Muscle of leg (tissue), 11 donors: Measurements from ENCODE around the gene VPS50. TPM values are rescaled to one million over a fixed set of nuclear protein-coding genes. Genes with fewer than 3 reads are reported as not detected.
"Not testable (repeated sequence)": the region's sequence is repeated elsewhere in the genome, so short reads cannot be mapped to it uniquely, and the experiment has no call there.

ENCODE experiments used
- DNase-seq: peaks from one replicate; pipeline ENCODE4 v3.0.0; 2013
- H3K27ac ChIP-seq: one replicate; pipeline ENCODE4 v1.5.1; 2013; ENCODE audit warnings: mild to moderate bottlenecking, low read length, control low read depth
- H3K27me3 ChIP-seq: one replicate; pipeline ENCODE4 v1.6.1; 2013; ENCODE audit warnings: low read length; ENCODE audit not compliant: control insufficient read depth, insufficient read depth
- H3K36me3 ChIP-seq: one replicate; pipeline ENCODE4 v1.6.1; 2013; ENCODE audit warnings: low read length; ENCODE audit not compliant: control insufficient read depth, insufficient read depth
- H3K4me1 ChIP-seq: one replicate; pipeline ENCODE4 v1.6.1; 2013; ENCODE audit warnings: low read length; ENCODE audit not compliant: control insufficient read depth, insufficient read depth
- H3K4me3 ChIP-seq: one replicate; pipeline ENCODE4 v1.5.1; 2013; ENCODE audit warnings: low read length, control low read depth
- H3K9me3 ChIP-seq: replicated peaks from 2 replicates; pipeline ENCODE4 v1.6.1; 2013; ENCODE audit warnings: low read depth, low read length; ENCODE audit not compliant: control insufficient read depth
- WGBS: methylation state at CpG from one replicate; pipeline ENCODE4 v1.1.5; 2013; ENCODE audit warnings: missing lambda C conversion rate; ENCODE audit not compliant: insufficient coverage; 5-methylcytosine and 5-hydroxymethylcytosine counted together
- polyA plus RNA-seq, 8 donors: library from polyadenylated mRNA; unstranded; fragments of 120-200 nt; gene quantifications; one replicate each; pipeline versions ENCODE4 v1.2.1 to v1.2.3, GENCODE V29; 2013; ENCODE audit warnings: inconsistent platforms in 1 of 8, low replicate concordance in 1 of 8; ENCODE audit not compliant: insufficient read length in 8 of 8, insufficient read depth in 1 of 8
- total RNA-seq: library from RNA; stranded (reverse); fragments of 120-200 nt; gene quantifications from one replicate; pipeline ENCODE4 v1.2.4, GENCODE V29; 2013

The VPS50 gene
- total and polyA plus RNA-seq, 9 donors, result 12.7 to 25.5 (median 17.1) TPM

DNA sequence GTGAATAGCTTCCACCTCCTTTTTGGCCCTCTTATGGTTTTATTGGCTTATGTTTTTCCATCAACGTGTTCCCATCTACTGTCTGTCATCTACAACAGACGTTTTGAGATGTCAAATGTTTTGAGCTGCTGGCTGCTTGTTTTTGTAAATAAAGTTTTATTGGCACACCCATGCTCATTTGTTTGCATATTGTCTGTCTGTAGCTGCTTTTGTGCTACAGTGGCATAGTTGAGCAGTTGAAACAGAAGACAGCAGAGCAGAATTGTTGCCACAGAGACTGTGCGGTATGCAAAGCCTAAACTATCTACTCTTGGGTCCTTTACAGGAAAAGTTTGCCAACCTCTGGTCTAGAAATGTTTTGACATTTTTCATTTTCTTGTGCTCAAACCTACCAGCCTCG lies 88.7 kb downstream of the VPS50 start:
- Histone ChIP-seq H3K36me3 (peaks cover 6% of the 10 kb centered on the region), H3K4me3 (no peak overlapping the region), H3K27ac (no peak overlapping the region), H3K9me3 (no peaks in the 10 kb centered on the region), H3K27me3 (no peaks in the 10 kb centered on the region), H3K4me1 (no peaks in the 10 kb centered on the region)
- DNase-seq, result no peak
- WGBS, result 100% methylated on average over 1 of the region's 4 CpGs

DNA sequence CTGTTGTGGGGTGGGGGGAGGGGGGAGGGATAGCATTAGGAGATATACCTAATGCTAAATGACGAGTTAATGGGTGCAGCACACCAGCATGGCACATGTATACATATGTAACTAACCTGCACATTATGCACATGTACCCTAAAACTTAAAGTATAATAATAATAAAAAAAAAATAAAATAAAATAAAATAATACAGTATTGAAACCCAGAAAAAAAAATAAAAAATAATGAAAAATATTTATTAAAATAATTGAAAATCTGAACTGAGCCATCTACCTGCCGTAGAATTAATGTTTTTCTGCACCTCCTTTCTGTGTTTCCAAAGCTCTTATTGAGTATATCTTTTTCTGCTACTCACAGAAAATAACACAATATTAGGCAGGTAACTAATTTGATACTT lies 94.1 kb downstream of the VPS50 start:
- not testable (repeated sequence) for H3K4me3 ChIP-seq, H3K27me3 ChIP-seq, H3K27ac ChIP-seq, DNase-seq, H3K4me1 ChIP-seq, H3K9me3 ChIP-seq, H3K36me3 ChIP-seq
- WGBS, result no CpG with 5 or more reads among the region's 2 CpGs

DNA sequence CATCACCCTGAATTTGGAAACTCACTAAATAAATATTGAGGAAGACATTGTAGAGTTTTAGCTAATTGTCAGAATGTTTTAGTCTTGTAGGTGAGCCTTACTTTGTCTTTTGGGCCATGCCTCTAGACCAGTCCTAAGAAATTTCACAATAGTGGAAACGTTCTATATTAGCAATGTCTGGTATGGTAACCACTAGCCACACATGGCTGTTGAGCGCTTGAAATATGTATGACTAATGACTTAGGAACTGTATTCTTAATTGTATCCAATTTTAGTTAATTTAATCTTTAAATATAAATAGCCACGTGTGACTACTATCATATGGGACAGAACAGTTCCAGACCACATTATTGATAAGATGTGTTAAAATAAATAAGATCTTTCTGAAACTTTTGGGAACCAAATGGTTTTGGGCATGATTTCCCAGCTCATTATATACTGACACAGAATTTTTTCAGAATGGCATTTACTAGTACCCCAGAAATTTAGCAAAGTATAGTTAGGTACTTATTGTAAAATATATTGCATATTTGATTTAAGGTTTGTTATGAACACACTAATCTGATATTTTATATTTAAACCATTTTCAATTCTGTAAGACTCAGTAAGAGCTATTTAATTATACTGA lies 95.0 kb downstream of the VPS50 start:
- no peaks in the 10 kb centered on the region for H3K4me1 ChIP-seq
- no peaks in the 10 kb centered on the region for H3K9me3 ChIP-seq
- no peak for DNase-seq
- no CpG with 5 or more reads among the region's 3 CpGs for WGBS
- H3K27me3 ChIP-seq, result no peaks in the 10 kb centered on the region
- H3K4me3 ChIP-seq, result no peak overlapping the region
- H3K27ac ChIP-seq, result no peak overlapping the region
- H3K36me3 ChIP-seq, result no peaks in the 10 kb centered on the region

DNA sequence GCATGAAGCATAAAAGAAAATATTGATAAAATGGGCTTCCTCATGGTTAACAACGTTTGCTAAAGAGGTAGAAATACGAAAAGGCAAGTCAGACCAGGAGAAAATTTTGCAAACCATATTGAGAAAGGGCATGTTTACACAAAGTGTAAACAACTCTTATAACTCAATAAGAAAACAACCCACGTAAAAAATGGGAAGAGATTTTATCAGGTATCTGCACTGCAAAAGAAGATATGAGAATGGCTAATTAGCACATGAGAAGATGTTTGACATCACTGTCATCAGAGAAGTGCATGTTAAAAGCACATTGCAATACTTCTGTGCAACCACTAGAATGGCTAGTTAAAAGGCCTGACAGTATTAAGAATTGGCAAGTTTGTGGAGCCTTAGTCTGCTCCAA lies 99.5 kb downstream of the VPS50 start:
- Histone ChIP-seq H3K27me3 (no peaks in the 10 kb centered on the region), H3K9me3 (no peaks in the 10 kb centered on the region), H3K36me3 (no peaks in the 10 kb centered on the region), H3K27ac (no peak overlapping the region), H3K4me1 (no peaks in the 10 kb centered on the region), H3K4me3 (no peak overlapping the region)
- no CpG with 5 or more reads among the region's 3 CpGs for WGBS
- no peak for DNase-seq

DNA sequence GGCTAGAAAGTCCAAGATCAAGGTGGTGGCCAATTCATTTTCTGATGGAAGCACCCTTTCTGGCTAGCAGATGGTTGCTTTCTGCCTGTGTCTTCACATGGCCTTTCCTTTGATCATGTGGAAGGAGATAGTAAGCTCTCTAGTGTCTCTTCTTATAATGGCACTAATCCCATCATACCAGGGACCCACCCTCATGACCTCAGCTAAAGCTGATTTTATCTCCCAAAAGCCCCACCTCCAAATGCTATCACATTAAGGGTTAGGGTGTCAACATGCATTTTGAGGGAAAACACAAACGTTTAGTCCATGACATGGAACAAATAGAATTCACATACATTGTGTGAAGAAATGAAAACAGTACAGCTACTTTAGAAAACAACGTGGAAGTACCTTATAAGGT lies 100.0 kb downstream of the VPS50 start:
- Histone ChIP-seq H3K4me3 (no peak overlapping the region), H3K36me3 (no peaks in the 10 kb centered on the region), H3K4me1 (no peaks in the 10 kb centered on the region), H3K9me3 (no peaks in the 10 kb centered on the region), H3K27ac (no peak overlapping the region), H3K27me3 (no peaks in the 10 kb centered on the region)
- WGBS, result no CpG with 5 or more reads among the region's 2 CpGs
- no peak for DNase-seq

DNA sequence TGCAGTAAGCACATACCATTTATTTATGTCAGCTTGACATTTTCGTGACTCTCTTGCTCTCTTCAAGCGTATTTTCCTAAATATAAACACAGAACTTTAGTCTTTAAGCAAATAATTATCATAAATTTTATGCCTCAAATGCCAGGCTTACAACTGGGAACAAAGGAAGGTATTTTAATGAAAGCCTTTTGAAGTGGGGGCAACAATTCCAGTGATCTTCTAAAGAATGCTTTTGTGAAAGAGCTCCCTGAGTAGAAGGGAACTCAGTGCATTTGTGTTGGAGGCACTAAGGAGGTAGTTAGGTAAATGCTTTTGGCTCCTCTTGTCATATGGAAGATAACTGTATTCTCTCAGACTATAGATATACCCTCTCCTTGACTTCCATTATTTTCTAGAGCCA lies 104.9 kb downstream of the VPS50 start:
- H3K9me3 ChIP-seq, result no peaks in the 10 kb centered on the region
- H3K27me3 ChIP-seq, result no peaks in the 10 kb centered on the region
- WGBS, result no CpG with 5 or more reads among the region's 2 CpGs
- H3K27ac ChIP-seq, result no peak overlapping the region
- H3K36me3 ChIP-seq, result peaks cover 9% of the 10 kb centered on the region
- DNase-seq, result no peak
- no peaks in the 10 kb centered on the region for H3K4me1 ChIP-seq
- H3K4me3 ChIP-seq, result no peak overlapping the region

DNA sequence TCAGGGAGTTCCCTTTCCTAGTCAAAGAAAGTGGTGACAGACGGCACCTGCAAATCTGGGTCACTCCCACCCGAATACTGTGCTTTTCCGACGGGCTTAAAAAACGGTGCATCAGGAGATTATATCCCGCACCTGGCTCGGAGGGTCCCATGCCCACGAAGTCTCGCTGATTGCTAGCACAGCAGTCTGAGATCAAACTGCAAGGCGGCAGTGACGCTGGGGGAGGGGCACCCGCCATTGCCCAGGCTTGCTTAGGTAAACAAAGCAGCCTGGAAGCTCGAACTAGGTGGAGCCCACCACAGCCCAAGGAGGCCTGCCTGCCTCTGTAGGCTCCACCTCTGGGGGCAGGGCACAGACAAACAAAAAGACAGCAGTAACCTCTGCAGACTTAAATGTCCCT lies 110.0 kb downstream of the VPS50 start:
- H3K4me3 ChIP-seq, H3K27ac ChIP-seq, DNase-seq, H3K9me3 ChIP-seq, H3K36me3 ChIP-seq, H3K4me1 ChIP-seq, H3K27me3 ChIP-seq: not testable (repeated sequence)
- WGBS, result 96% methylated on average over 8 of the region's 13 CpGs

DNA sequence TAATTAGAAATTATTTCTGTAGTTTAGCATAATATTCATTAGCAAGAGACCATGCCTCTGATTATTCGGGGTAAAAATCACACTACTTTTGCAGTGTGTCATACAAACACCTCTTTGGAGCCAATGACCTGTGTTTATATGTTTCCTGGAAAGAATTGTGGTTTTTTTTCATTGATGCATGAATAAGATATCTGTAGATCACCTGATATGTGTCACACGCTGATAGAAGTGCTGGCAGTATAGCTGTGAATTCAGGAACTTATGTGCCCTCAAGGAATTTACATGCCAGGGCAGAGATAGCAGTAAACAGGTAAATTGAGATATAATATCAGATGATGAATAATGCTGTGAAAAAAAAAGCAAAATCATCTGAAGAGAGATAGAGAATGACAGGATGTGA lies 118.2 kb downstream of the VPS50 start:
- Histone ChIP-seq H3K4me1 (no peaks in the 10 kb centered on the region), H3K36me3 (peaks cover 9% of the 10 kb centered on the region), H3K27me3 (no peaks in the 10 kb centered on the region), H3K4me3 (no peak overlapping the region), H3K9me3 (no peaks in the 10 kb centered on the region), H3K27ac (no peak overlapping the region)
- 100% methylated on average over 1 of the region's 2 CpGs for WGBS
- DNase-seq, result no peak

DNA sequence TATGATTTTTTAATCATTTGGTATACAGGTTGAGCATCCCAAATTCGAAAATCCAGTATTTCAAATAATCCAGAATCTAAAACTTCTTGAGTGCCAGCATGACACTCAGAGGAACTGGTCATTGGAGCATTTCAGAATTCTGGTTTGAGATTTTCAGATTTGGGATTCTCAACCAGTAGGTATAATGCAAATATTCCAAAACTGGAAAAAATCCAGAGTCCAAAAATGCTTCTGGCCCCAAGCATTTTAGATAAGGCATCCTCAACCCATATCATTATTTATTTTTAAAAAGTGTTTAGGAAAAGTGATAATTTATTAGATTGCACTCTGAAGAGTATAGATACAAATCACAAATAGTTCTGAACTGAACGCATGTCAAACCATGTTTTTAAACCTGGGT lies 120.7 kb downstream of the VPS50 start:
- Histone ChIP-seq H3K4me3 (no peak overlapping the region), H3K27ac (no peak overlapping the region), H3K4me1 (no peaks in the 10 kb centered on the region), H3K27me3 (no peaks in the 10 kb centered on the region), H3K9me3 (no peaks in the 10 kb centered on the region), H3K36me3 (peaks cover 9% of the 10 kb centered on the region)
- no peak for DNase-seq
- WGBS, result no CpG with 5 or more reads among the region's 2 CpGs

DNA sequence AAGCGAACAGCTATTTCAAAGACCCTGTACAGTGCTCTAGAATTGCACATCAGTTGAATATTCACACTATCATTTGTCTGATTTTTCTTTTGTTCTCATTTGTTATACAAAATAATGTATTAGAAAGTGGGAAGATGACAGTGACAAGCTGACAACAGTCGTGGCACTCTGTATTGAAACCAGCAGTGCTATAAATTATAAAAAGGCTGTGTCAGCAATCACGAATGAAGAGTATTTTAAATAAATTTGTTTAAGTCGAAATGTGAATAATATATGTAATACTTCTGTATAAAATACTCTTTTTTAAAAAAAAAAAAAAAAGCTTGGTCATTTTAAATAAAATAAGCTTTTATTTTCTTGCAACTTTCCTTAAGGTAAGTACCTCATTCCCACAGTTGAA lies 122.6 kb downstream of the VPS50 start:
- no CpG with 5 or more reads among the region's 4 CpGs for WGBS

More for the DNA sequence above, 122.6 kb downstream of the VPS50 start:
- H3K27me3 ChIP-seq, result no peaks in the 10 kb centered on the region
- H3K4me1 ChIP-seq, result no peaks in the 10 kb centered on the region
- peaks cover 3% of the 10 kb centered on the region for H3K36me3 ChIP-seq
- no peaks in the 10 kb centered on the region for H3K9me3 ChIP-seq
- no peak overlapping the region for H3K27ac ChIP-seq
- no peak for DNase-seq
- no peak overlapping the region for H3K4me3 ChIP-seq
